H9 (cell line): ENCODE results near the gene CHCHD6. TPM values are rescaled to one million over a fixed set of nuclear protein-coding genes. Genes with fewer than 3 reads are reported as not detected.

Experiments used
- DNase-seq: peaks from one replicate; pipeline ENCODE4 v3.0.0-alpha.2; 2017
- H2AFZ ChIP-seq: one replicate; pipeline ENCODE4 v1.6.1; 2013; ENCODE audit warnings: mild to moderate bottlenecking, low read length, control low read depth, moderate library complexity
- H2AK5ac ChIP-seq: 2 replicates; pipeline ENCODE4 v1.6.1; 2013; ENCODE audit warnings: low read length, control low read depth, mixed read lengths; ENCODE audit not compliant: insufficient read length
- H2BK120ac ChIP-seq: one replicate; pipeline ENCODE4 v1.6.1; 2013; ENCODE audit warnings: low read depth, mild to moderate bottlenecking, low read length, control low read depth, inconsistent platforms; ENCODE audit not compliant: poor library complexity, severe bottlenecking
- H2BK12ac ChIP-seq: 2 replicates; pipeline ENCODE4 v1.6.1; 2013; ENCODE audit warnings: low read length, control low read depth, mixed read lengths, low read depth; ENCODE audit not compliant: insufficient read length
- H2BK15ac ChIP-seq: 2 replicates; pipeline ENCODE4 v1.6.1; 2013; ENCODE audit warnings: low read depth, low read length, control low read depth
- H2BK20ac ChIP-seq: one replicate; pipeline ENCODE4 v1.6.1; 2013; ENCODE audit warnings: low read depth, mild to moderate bottlenecking, low read length, control low read depth, inconsistent platforms; ENCODE audit not compliant: poor library complexity, severe bottlenecking
- H2BK5ac ChIP-seq: 2 replicates; pipeline ENCODE4 v1.6.1; 2013; ENCODE audit warnings: low read length, control low read depth, mixed read lengths; ENCODE audit not compliant: insufficient read length
- H3K14ac ChIP-seq: 2 replicates; pipeline ENCODE4 v1.6.1; 2013; ENCODE audit warnings: low read length, control low read depth; ENCODE audit not compliant: insufficient read depth
- H3K18ac ChIP-seq: 2 replicates; pipeline ENCODE4 v1.6.1; 2013; ENCODE audit warnings: low read depth, mild to moderate bottlenecking, mixed read lengths, low read length, control low read depth; ENCODE audit not compliant: insufficient read length
- H3K23ac ChIP-seq: 2 replicates; pipeline ENCODE4 v1.6.1; 2013; ENCODE audit warnings: low read length, control low read depth, mixed read lengths, low read depth; ENCODE audit not compliant: insufficient read length
- H3K23me2 ChIP-seq: 2 replicates; pipeline ENCODE4 v1.6.1; 2013; ENCODE audit warnings: low read depth, mild to moderate bottlenecking, mixed read lengths, low read length, control low read depth; ENCODE audit not compliant: insufficient read length, poor library complexity, severe bottlenecking
- H3K27ac ChIP-seq: 2 replicates; pipeline ENCODE4 v1.5.1; 2013; ENCODE audit warnings: low read length, control low read depth, mixed read lengths, low read depth; ENCODE audit not compliant: insufficient read length
- H3K27me3 ChIP-seq: 2 replicates; pipeline ENCODE4 v1.6.1; 2013; ENCODE audit warnings: low read length, control low read depth, inconsistent platforms; ENCODE audit not compliant: insufficient read depth
- H3K4ac ChIP-seq: 2 replicates; pipeline ENCODE4 v1.6.1; 2013; ENCODE audit warnings: low read depth, mild to moderate bottlenecking, control low read depth, inconsistent platforms, low read length, moderate library complexity
- H3K4me1 ChIP-seq: 2 replicates; pipeline ENCODE4 v1.6.1; 2013; ENCODE audit warnings: low read length, control low read depth, inconsistent platforms; ENCODE audit not compliant: insufficient read depth
- H3K4me2 ChIP-seq: 2 replicates; pipeline ENCODE4 v1.6.1; 2013; ENCODE audit warnings: low read length, control low read depth, mixed read lengths; ENCODE audit not compliant: insufficient read length, insufficient read depth
- H3K56ac ChIP-seq: 2 replicates; pipeline ENCODE4 v1.6.1; 2013; ENCODE audit warnings: low read depth, mild to moderate bottlenecking, mixed read lengths, low read length, control low read depth; ENCODE audit not compliant: insufficient read length
- H3K79me1 ChIP-seq: 2 replicates; pipeline ENCODE4 v1.6.1; 2013; ENCODE audit warnings: low read depth, mild to moderate bottlenecking, moderate library complexity, low read length, control low read depth, inconsistent platforms; ENCODE audit not compliant: insufficient read depth, poor library complexity, severe bottlenecking
- H3K79me2 ChIP-seq: 2 replicates; pipeline ENCODE4 v1.6.1; 2013; ENCODE audit warnings: low read length, control low read depth, inconsistent platforms; ENCODE audit not compliant: insufficient read depth
- H3K9ac ChIP-seq: 2 replicates; pipeline ENCODE4 v1.6.1; 2013; ENCODE audit warnings: low read length, control low read depth, mixed read lengths; ENCODE audit not compliant: insufficient read length; ENCODE audit errors: extremely low read depth
- H3K9me3 ChIP-seq: one replicate; pipeline ENCODE4 v1.6.1; 2013; ENCODE audit warnings: low read depth, low read length, inconsistent platforms; ENCODE audit not compliant: control insufficient read depth
- H3T11ph ChIP-seq: one replicate; pipeline ENCODE4 v1.6.1; 2013; ENCODE audit warnings: mild to moderate bottlenecking, low read length, control low read depth, inconsistent platforms
- H4K20me1 ChIP-seq: one replicate; pipeline ENCODE4 v1.6.1; 2013; ENCODE audit not compliant: control insufficient read depth, insufficient read length, insufficient read depth
- H4K5ac ChIP-seq: 2 replicates; pipeline ENCODE4 v1.6.1; 2013; ENCODE audit warnings: low read depth, mild to moderate bottlenecking, mixed read lengths, low read length, control low read depth; ENCODE audit not compliant: insufficient read length
- H4K8ac ChIP-seq: replicated peaks from 2 replicates; pipeline ENCODE4 v1.6.1; 2013; ENCODE audit warnings: low read length, control low read depth, mixed read lengths, low read depth; ENCODE audit not compliant: insufficient read length
- H4K91ac ChIP-seq: 2 replicates; pipeline ENCODE4 v1.6.1; 2013; ENCODE audit warnings: low read depth, mild to moderate bottlenecking, moderate library complexity, mixed read lengths, low read length, control low read depth; ENCODE audit not compliant: insufficient read length
- H3K27ac Mint-ChIP-seq, 3 experiments: 2 replicates in 2 of 3; 3 replicates in 1 of 3; pipeline ENCODE4 v1.8.0; 2020 to 2021; ENCODE audit warnings: mixed read lengths in 3 of 3, mild to moderate bottlenecking in 1 of 3, moderate library complexity in 1 of 3
- H3K27me3 Mint-ChIP-seq: 2 replicates; pipeline ENCODE4 v1.8.0; 2021; ENCODE audit warnings: low read depth, mild to moderate bottlenecking, moderate library complexity, mixed read lengths
- H3K36me3 Mint-ChIP-seq, 3 experiments: 2 replicates in 2 of 3; 3 replicates in 1 of 3; pipeline ENCODE4 v1.8.0; 2020 to 2021; ENCODE audit warnings: low read depth in 3 of 3, mixed read lengths in 3 of 3; ENCODE audit not compliant: insufficient read depth in 1 of 3
- H3K4me1 Mint-ChIP-seq, 2 experiments: 2 replicates each; pipeline ENCODE4 v1.8.0; 2020; ENCODE audit warnings: mixed read lengths in 2 of 2
- H3K4me3 Mint-ChIP-seq, 2 experiments: 2 replicates in 1 of 2; 3 replicates in 1 of 2; pipeline ENCODE4 v1.8.0; 2020 to 2021; ENCODE audit warnings: mild to moderate bottlenecking in 2 of 2, mixed read lengths in 2 of 2, moderate library complexity in 1 of 2
- H3K9me3 Mint-ChIP-seq, 2 experiments: 2 replicates in 1 of 2; 3 replicates in 1 of 2; pipeline ENCODE4 v1.8.0; 2020; ENCODE audit warnings: mild to moderate bottlenecking in 2 of 2, mixed read lengths in 2 of 2, moderate library complexity in 1 of 2
- WGBS: extraction: QIAGEN DNeasy Blood & Tissue Kit; methylation state at CpG from one replicate; pipeline ENCODE4 v1.1.7; 2013; ENCODE audit warnings: missing lambda C conversion rate, low lambda C conversion rate, mixed read lengths; ENCODE audit not compliant: insufficient read length; ENCODE audit errors: extremely low coverage; 5-methylcytosine and 5-hydroxymethylcytosine counted together
- total RNA-seq: library from RNA; stranded (reverse); gene quantifications from 2 replicates; pipeline ENCODE4 v1.2.1, GENCODE V29; 2021
- TF ChIP-seq, protein P1 (sequence below): fragments of 200-600 bp; sonication (generic); conservative IDR thresholded peaks from 3 replicates; pipeline ENCODE4 v1.8.0; 2021; ENCODE audit warnings: antibody characterized with exemption, mild to moderate bottlenecking

CHCHD6 gene
- total RNA-seq, 1 experiment from 2014 or later = 34.2 TPM

GRCh38 chr3:126956361-126956760 lies 252.3 kb downstream of the CHCHD6 start:
- H3K18ac ChIP-seq = no peak overlapping the region
- H3K56ac ChIP-seq = no peak overlapping the region

More at GRCh38 chr3:126956361-126956760, 252.3 kb downstream of the CHCHD6 start:
- Histone ChIP-seq H3K9ac (no peak overlapping the region), H3K4me1 (no peaks in the 10 kb centered on the region), H2BK12ac (no peak overlapping the region), H2BK5ac (no peak overlapping the region), H2AK5ac (no peak overlapping the region), H2BK120ac (no peak overlapping the region), H2AFZ (no peak overlapping the region), H3T11ph (no peak overlapping the region), H3K23ac (no peak overlapping the region), H3K4me2 (no peak overlapping the region), H4K8ac (no peak overlapping the region), H3K9me3 (no peaks in the 10 kb centered on the region), H3K79me2 (no peaks in the 10 kb centered on the region), H4K91ac (no peak overlapping the region), H4K20me1 (no peaks in the 10 kb centered on the region), H3K4ac (no peak overlapping the region), H3K79me1 (no peaks in the 10 kb centered on the region), H3K14ac (no peak overlapping the region; the same call in 1 of the 2 replicates), H3K23me2 (no peaks in the 10 kb centered on the region), H2BK20ac (no peak overlapping the region), H3K27me3 (no peaks in the 10 kb centered on the region), H4K5ac (no peak overlapping the region), H3K27ac (no peak overlapping the region), H2BK15ac (no peak overlapping the region)
- no peaks in the 10 kb centered on the region for H3K27me3 Mint-ChIP-seq
- no CpG with 5 or more reads among the region's 8 CpGs for WGBS
- DNase-seq = no peak
- H3K4me3 Mint-ChIP-seq = no peak overlapping the region
- TF ChIP-seq, protein P1, sequence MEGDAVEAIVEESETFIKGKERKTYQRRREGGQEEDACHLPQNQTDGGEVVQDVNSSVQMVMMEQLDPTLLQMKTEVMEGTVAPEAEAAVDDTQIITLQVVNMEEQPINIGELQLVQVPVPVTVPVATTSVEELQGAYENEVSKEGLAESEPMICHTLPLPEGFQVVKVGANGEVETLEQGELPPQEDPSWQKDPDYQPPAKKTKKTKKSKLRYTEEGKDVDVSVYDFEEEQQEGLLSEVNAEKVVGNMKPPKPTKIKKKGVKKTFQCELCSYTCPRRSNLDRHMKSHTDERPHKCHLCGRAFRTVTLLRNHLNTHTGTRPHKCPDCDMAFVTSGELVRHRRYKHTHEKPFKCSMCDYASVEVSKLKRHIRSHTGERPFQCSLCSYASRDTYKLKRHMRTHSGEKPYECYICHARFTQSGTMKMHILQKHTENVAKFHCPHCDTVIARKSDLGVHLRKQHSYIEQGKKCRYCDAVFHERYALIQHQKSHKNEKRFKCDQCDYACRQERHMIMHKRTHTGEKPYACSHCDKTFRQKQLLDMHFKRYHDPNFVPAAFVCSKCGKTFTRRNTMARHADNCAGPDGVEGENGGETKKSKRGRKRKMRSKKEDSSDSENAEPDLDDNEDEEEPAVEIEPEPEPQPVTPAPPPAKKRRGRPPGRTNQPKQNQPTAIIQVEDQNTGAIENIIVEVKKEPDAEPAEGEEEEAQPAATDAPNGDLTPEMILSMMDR = no peak
- H3K27ac Mint-ChIP-seq = peak overlapping the region in 1 of 3 experiments; percentile 62; a peak in 1 of 7 replicates
- H3K36me3 Mint-ChIP-seq = no peaks in the 10 kb centered on the region; a peak in 1 of 7 replicates
- no peaks in the 10 kb centered on the region for H3K9me3 Mint-ChIP-seq
- peaks cover 22 to 23% of the 10 kb centered on the region in 2 experiments for H3K4me1 Mint-ChIP-seq
